GM06990 (cell line): ENCODE results near the gene B3GLCT.

Experiments
- DNase-seq: peaks from one replicate; pipeline ENCODE4 v3.0.0-alpha.2; 2011; ENCODE audit not compliant: insufficient read length; ENCODE audit errors: extremely low read depth
- H3K27me3 ChIP-seq: replicated peaks from 2 replicates; pipeline ENCODE4 v1.6.0; 2011; ENCODE audit warnings: low read length; ENCODE audit not compliant: control insufficient read depth, insufficient read depth
- H3K36me3 ChIP-seq: 2 replicates; pipeline ENCODE4 v1.5.1; 2011; ENCODE audit warnings: low read length; ENCODE audit not compliant: control insufficient read depth, insufficient read depth
- H3K4me3 ChIP-seq: replicated peaks from 2 replicates; pipeline ENCODE4 v1.5.1; 2011; ENCODE audit warnings: low read depth, mild to moderate bottlenecking, control low read depth, low read length
- CTCF ChIP-seq: IDR thresholded peaks from 2 replicates; pipeline ENCODE4 v1.5.1; 2011; ENCODE audit warnings: low read length, control low read depth, mild to moderate bottlenecking, inconsistent platforms; ENCODE audit not compliant: insufficient read depth, poor library complexity, severe bottlenecking

B3GLCT gene

GRCh38 chr13:31192306-31192705 is 7.5 kb upstream of the B3GLCT start:
- no peak overlapping the region for H3K4me3 ChIP-seq
- DNase-seq: no peak
- no peak for TF ChIP-seq CTCF
- no peaks in the 10 kb centered on the region for H3K27me3 ChIP-seq
- H3K36me3 ChIP-seq: no peaks in the 10 kb centered on the region

DNA sequence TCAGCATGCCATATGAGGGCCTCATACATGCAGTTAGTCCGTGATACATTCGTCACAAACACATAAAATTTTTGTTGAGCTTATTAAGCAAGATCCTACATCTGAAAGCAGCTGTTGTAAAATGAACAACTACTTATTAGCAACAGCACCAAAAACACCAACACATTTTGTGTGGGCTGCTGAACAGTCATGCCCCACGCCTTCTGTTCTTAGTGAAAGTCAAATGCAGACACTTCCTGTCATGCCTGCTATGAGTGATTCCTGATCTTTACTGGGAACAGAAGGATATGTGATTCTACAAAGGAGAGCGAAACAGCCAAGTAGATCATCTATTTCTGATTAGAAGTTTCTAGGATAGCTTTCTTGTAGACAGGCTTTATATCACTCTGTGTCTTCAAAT is 4.2 kb upstream of the B3GLCT start:
- TF ChIP-seq CTCF: no peak

GRCh38 chr13:31196992-31197391 is 2.8 kb upstream of the B3GLCT start:
- Histone ChIP-seq H3K36me3 (no peaks in the 10 kb centered on the region), H3K4me3 (no peak overlapping the region), H3K27me3 (no peaks in the 10 kb centered on the region)
- no peak for DNase-seq
- no peak for TF ChIP-seq CTCF

More for the DNA sequence above, 4.2 kb upstream of the B3GLCT start:
- Histone ChIP-seq H3K27me3 (no peaks in the 10 kb centered on the region), H3K4me3 (no peak overlapping the region), H3K36me3 (no peaks in the 10 kb centered on the region)
- DNase-seq: no peak

GRCh38 chr13:31198519-31198918 is 1.3 kb upstream of the B3GLCT start:
- DNase-seq: no peak
- H3K27me3 ChIP-seq: no peaks in the 10 kb centered on the region
- no peaks in the 10 kb centered on the region for H3K36me3 ChIP-seq
- TF ChIP-seq CTCF: no peak
- H3K4me3 ChIP-seq: no peak overlapping the region

DNA sequence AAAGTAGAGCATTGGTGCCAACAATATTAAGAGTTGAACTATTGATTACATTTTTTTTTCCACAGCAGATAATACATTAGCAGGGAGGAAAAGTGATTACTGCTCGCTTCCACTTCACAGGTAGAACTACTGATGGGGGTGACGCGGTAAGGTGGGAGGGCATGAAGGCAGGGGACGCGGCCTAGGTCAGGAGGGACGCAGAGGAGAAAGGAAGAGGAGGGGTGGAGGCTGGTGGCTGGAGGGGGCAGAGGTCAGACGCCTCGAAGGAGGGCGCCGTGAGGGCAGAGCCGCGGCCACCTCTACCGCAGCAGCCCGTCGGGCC is 287 bp upstream of the B3GLCT start:
- H3K36me3 ChIP-seq: no peaks in the 10 kb centered on the region
- TF ChIP-seq CTCF: no peak
- DNase-seq: no peak
- no peaks in the 10 kb centered on the region for H3K27me3 ChIP-seq
- H3K4me3 ChIP-seq: peak overlapping the region; percentile 49

GRCh38 chr13:31200637-31200971 is 829 bp downstream of the B3GLCT start:
- no peaks in the 10 kb centered on the region for H3K27me3 ChIP-seq
- peak overlapping the region; percentile 52 for H3K4me3 ChIP-seq
- H3K36me3 ChIP-seq: no peaks in the 10 kb centered on the region
- no peak for TF ChIP-seq CTCF
- no peak for DNase-seq
